ENCODE data around the gene SMCP.

- no peak for TF ChIP-seq CTCF (IDR thresholded peaks at IDR 0.05)
- no peak for TF ChIP-seq POLR2A (IDR thresholded peaks at IDR 0.05)
Measured at GRCh38 chr1:152836870-152837269, 41.3 kb upstream of the SMCP start.
